ENCODE results near the gene TMEM253.

TMEM253 gene

GRCh38 chr14:21104448-21105060, 3.7 kb downstream of the TMEM253 start:
- Histone ChIP-seq H3K27ac (peak overlapping the region; percentile 97), H2AFZ (peak overlapping the region; percentile 91), H3K4me3 (ENCODE audit: low read depth, low read length) (peak overlapping the region; percentile 84), H3K9me3 (ENCODE audit: control insufficient read depth, low read length) (no peaks in the 10 kb centered on the region), H3K36me3 (ENCODE audit: control insufficient read depth, insufficient read depth, low read length) (no peaks in the 10 kb centered on the region), H3K9ac (peak overlapping the region; percentile 73), H3K4me1 (peaks cover 50% of the 10 kb centered on the region), H3K27me3 (ENCODE audit: control insufficient read depth, insufficient read depth, low read length) (no peaks in the 10 kb centered on the region), H3K79me2 (peaks cover 21% of the 10 kb centered on the region), H3K4me2 (ENCODE audit: low read length) (peak overlapping the region; percentile 97)
- TF ChIP-seq, protein P1, sequence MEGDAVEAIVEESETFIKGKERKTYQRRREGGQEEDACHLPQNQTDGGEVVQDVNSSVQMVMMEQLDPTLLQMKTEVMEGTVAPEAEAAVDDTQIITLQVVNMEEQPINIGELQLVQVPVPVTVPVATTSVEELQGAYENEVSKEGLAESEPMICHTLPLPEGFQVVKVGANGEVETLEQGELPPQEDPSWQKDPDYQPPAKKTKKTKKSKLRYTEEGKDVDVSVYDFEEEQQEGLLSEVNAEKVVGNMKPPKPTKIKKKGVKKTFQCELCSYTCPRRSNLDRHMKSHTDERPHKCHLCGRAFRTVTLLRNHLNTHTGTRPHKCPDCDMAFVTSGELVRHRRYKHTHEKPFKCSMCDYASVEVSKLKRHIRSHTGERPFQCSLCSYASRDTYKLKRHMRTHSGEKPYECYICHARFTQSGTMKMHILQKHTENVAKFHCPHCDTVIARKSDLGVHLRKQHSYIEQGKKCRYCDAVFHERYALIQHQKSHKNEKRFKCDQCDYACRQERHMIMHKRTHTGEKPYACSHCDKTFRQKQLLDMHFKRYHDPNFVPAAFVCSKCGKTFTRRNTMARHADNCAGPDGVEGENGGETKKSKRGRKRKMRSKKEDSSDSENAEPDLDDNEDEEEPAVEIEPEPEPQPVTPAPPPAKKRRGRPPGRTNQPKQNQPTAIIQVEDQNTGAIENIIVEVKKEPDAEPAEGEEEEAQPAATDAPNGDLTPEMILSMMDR (IDR thresholded peaks at IDR 0.05): peak; percentile 99

DNA sequence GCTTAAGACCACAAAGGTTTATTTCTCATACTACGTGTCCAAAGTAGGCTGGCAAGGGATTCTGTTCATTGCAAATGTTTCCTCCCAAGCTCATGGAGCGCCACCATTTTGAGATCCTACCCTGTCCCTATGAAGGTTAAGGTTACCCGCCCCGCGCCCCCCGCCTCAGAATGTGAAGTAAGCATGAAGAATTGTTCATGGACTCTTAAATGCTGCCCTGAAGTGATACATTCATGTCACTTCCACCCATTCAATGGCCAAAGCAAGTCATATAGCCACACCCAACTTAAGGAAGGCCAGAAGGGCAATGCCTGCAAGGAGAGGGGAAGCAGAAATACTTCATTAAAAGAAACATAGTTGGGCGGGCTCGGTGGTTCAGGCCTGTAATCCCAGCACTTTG, 4.2 kb downstream of the TMEM253 start:
- Histone ChIP-seq H3K79me2 (peaks cover 21% of the 10 kb centered on the region), H3K36me3 (ENCODE audit: control insufficient read depth, insufficient read depth, low read length) (no peaks in the 10 kb centered on the region), H3K9me3 (ENCODE audit: control insufficient read depth, low read length) (no peaks in the 10 kb centered on the region), H3K4me2 (ENCODE audit: low read length) (no peak overlapping the region), H3K4me1 (peaks cover 53% of the 10 kb centered on the region), H3K9ac (no peak overlapping the region), H3K27me3 (ENCODE audit: control insufficient read depth, insufficient read depth, low read length) (no peaks in the 10 kb centered on the region), H3K27ac (peak overlapping the region; percentile 97), H3K4me3 (ENCODE audit: low read depth, low read length) (no peak overlapping the region), H2AFZ (no peak overlapping the region)
- TF ChIP-seq, protein P1 (IDR thresholded peaks at IDR 0.05): no peak

DNA sequence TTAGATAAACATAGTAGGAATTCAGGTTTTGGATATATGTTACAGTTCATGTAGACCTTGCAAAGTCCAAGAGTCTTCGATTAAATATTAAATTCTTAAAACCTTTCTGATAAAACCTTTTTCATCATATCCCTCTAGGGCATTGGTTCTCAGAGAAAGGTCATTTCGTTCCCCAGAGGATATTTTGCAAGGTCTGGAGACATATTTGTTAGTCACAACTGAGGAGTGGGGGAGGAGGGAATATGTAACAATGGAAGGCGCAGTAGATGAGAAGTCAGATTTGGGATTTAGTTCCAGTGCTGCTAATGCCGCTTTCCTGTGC, 5.3 kb downstream of the TMEM253 start:
- Histone ChIP-seq H2AFZ (peak overlapping the region; percentile 80), H3K79me2 (peaks cover 13% of the 10 kb centered on the region), H3K27me3 (ENCODE audit: control insufficient read depth, insufficient read depth, low read length) (no peaks in the 10 kb centered on the region), H3K4me1 (peaks cover 55% of the 10 kb centered on the region), H3K36me3 (ENCODE audit: control insufficient read depth, insufficient read depth, low read length) (no peaks in the 10 kb centered on the region), H3K27ac (peak overlapping the region; percentile 97), H3K9me3 (ENCODE audit: control insufficient read depth, low read length) (no peaks in the 10 kb centered on the region), H3K4me2 (ENCODE audit: low read length) (peak overlapping the region; percentile 66), H3K4me3 (ENCODE audit: low read depth, low read length) (no peak overlapping the region), H3K9ac (no peak overlapping the region)
- TF ChIP-seq, protein P1 (IDR thresholded peaks at IDR 0.05): no peak

DNA sequence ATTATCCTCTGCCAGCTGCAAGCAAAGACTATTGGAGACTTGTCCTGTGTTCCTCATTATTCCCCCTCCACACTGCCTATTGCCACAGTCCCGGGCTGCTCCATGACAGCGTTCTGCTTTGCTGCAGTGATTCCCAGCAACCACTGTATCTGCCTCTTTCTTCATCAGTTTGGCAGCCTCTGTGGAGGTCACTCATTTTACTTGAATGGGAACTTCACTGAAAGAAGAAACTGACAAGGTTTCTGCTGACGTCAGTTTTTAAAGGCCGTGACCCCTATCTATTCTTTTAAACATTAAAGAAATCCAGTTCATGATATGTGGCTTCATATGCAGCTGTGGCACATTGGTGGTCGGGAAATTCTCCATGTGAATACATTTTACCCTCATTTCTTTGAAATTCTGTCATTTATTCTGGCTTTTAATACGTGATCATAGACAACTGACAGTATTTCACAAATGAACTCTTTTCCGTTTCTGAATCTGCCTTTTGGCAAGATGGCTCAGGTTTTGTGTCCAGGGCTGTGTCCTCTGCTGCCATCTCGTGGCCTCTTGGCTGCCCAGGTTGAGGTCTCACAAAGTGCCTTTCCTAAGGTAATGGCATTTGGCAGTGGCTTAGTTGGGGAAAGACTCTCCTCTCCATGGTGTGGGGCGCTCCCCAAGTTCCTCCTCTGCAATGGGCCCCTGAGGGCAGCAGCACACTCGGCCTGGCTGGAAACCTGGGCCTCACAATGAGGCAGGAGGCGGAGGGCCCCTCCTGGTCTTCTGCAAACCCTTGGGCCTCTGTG, 5.8 kb downstream of the TMEM253 start:
- H3K27ac ChIP-seq: peak overlapping the region; percentile 97

More for the DNA sequence above, 5.8 kb downstream of the TMEM253 start:
- Histone ChIP-seq H3K9ac (no peak overlapping the region), H3K9me3 (ENCODE audit: control insufficient read depth, low read length) (no peaks in the 10 kb centered on the region), H3K79me2 (peaks cover 7% of the 10 kb centered on the region), H2AFZ (peak overlapping the region; percentile 80), H3K4me3 (ENCODE audit: low read depth, low read length) (no peak overlapping the region), H3K36me3 (ENCODE audit: control insufficient read depth, insufficient read depth, low read length) (no peaks in the 10 kb centered on the region), H3K27me3 (ENCODE audit: control insufficient read depth, insufficient read depth, low read length) (no peaks in the 10 kb centered on the region), H3K4me2 (ENCODE audit: low read length) (peak overlapping the region; percentile 66), H3K4me1 (peaks cover 55% of the 10 kb centered on the region)
- TF ChIP-seq, protein P1 (IDR thresholded peaks at IDR 0.05): peak; percentile 92
